ENCODE results near the gene RAB12. TPM values are rescaled to one million over a fixed set of nuclear protein-coding genes. Genes with fewer than 3 reads are reported as not detected.
A peak's percentile ranks its signal among the peaks of the same experiment; 100 is the strongest.

Gene RAB12
- total and polyA plus RNA-seq, 4 experiments from 2014 or later, result 0.11 to 20.8 (median 10.5) TPM

DNA sequence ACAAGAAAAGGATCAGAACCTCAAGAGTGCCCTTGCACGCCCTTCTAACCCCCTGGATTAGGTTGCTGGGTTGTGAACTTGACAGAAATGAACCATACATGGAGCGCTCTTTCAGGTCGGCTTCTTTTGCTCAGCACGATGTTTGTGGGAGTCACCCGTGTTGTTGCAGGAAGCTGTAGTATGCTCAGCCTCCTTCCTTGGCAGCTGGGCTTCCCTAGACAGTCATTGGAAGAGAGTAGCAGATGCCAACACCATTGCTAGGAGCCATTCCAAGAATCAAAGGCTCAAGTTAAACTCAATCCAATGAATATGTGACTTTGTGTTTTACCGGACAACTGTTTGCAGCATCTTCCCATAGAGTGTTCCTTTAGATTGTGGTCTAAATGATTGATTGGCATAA is 47.0 kb downstream of the RAB12 start:
- DNase-seq, result no peak
- H3K27ac ChIP-seq (ENCODE audit: low read depth, low read length), result no peak overlapping the region
- H3K27me3 ChIP-seq (ENCODE audit: insufficient read depth, low read length), result no peaks in the 10 kb centered on the region
- no peaks in the 10 kb centered on the region for H3K4me1 ChIP-seq (ENCODE audit: insufficient read depth, low read length)
- no peaks in the 10 kb centered on the region for H3K9me3 ChIP-seq (ENCODE audit: control insufficient read depth in 1 of 2, low read length in 2 of 2)
- POLR2A ChIA-PET (ENCODE audit: partially characterized antibody), result no interaction called here
- Mint-ChIP-seq H3K27ac (no peak overlapping the region), H3K4me1 (peaks cover 0 to 3% (median under 1%) of the 10 kb centered on the region in 4 donors), H3K27me3 (peaks cover 4 to 7% of the 10 kb centered on the region in 2 donors), H3K36me3 (no peaks in the 10 kb centered on the region), H3K4me3 (no peak overlapping the region), H3K9me3 (peaks cover 0 to under 1% (median 0%) of the 10 kb centered on the region in 8 donors)
- no peaks in the 10 kb centered on the region for H3K36me3 ChIP-seq (ENCODE audit: insufficient read depth, low read length)
- H3K4me3 ChIP-seq (ENCODE audit: low read length in 2 of 2), result no peak overlapping the region
- intact Hi-C loops (cut with micrococcal nuclease), result no loop called here
- CTCF ChIA-PET (ENCODE audit: partially characterized antibody), result interaction anchor here (0.7 to 5.7 kb wide), 4 partner anchors 31 to 944 kb away, joined by 3 to 65 read pairs (median 4); no protein-coding TSS in a partner anchor

DNA sequence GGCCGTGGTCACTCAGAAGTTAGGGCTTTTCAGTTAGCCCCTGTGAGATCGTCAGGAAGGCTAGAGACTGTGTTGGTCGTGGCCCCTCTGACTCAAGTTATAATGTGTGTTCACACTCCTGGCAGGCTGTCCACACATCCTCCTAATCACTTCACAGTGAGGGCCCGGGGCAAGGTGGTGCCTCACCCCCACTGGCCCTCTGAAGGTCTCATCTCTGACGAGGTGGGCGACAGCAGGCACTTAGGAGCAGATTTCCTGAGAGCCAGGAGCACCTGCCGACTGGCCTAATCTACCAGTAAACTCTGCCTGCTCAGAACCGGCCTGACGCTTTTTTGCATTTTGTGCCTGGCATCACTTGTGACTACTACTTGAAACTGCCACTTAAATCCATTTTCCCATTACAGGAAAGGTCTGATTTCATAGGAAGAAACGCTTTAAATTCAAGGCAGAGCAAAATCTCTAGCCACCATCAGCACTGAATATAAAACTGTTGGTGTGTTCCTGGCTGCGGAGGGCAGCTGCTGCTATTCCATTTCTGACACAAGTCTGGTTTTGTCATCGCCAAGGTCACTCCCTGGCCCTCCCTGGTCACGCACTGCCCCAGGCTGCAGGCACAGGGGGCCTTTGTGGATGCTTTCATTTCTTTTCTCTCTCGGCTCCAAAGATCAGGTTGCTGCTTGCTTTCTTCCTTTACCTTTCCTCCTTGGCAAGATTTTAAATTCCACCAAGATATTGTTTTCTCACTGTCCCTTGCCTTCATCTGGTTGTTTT is 48.0 kb downstream of the RAB12 start:
- H3K9me3 ChIP-seq (ENCODE audit: control insufficient read depth in 1 of 2, low read length in 2 of 2), result no peaks in the 10 kb centered on the region
- CTCF ChIA-PET (ENCODE audit: partially characterized antibody), result interaction anchor here (5.7 kb wide), 1 partner anchor 331 kb away, joined by 65 read pairs; no protein-coding TSS in a partner anchor
- no peaks in the 10 kb centered on the region for H3K4me1 ChIP-seq (ENCODE audit: insufficient read depth, low read length)
- no peak overlapping the region for H3K27ac ChIP-seq (ENCODE audit: low read depth, low read length)
- DNase-seq, result no peak
- Mint-ChIP-seq H3K4me3 (no peak overlapping the region), H3K9me3 (no peaks in the 10 kb centered on the region), H3K27me3 (peaks cover 4% of the 10 kb centered on the region in 2 donors), H3K4me1 (peaks cover 0 to 4% (median under 1%) of the 10 kb centered on the region in 4 donors), H3K27ac (no peak overlapping the region), H3K36me3 (no peaks in the 10 kb centered on the region)
- POLR2A ChIA-PET (ENCODE audit: partially characterized antibody), result no interaction called here
- H3K27me3 ChIP-seq (ENCODE audit: insufficient read depth, low read length), result peaks cover 4% of the 10 kb centered on the region
- H3K36me3 ChIP-seq (ENCODE audit: insufficient read depth, low read length), result no peaks in the 10 kb centered on the region
- no peak overlapping the region for H3K4me3 ChIP-seq (ENCODE audit: low read length in 2 of 2)
- intact Hi-C loops (cut with micrococcal nuclease), result no loop called here

DNA sequence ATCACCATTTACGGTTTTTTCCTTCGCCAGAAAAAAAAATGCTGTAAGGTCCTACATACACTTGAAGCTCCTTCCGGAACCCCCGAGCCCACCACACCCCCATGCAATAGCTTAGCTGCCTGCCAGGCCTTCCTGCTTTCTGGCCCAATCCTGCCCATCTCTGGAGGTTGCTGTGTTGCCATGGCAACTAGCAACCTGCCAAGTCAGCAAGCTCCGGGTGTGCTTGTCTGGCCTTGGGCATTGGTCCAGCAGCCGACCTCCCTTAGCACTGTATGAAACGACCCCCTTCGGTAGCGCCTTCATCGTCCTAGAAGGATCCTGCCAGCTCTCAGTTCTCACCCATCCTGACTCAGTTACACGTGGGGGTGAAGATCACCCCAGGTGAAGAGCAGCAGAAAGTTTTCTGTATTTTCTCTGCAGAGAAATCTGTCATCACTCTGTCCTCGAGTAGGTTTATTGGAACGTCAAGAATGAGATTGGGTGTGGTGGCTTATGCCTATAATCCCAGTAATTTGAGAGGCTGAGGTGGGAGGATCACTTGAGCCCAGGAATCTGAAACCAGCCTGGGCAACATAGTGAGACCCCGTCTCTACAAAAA is 48.7 kb downstream of the RAB12 start:
- peaks cover 4% of the 10 kb centered on the region for H3K27me3 ChIP-seq (ENCODE audit: insufficient read depth, low read length)
- no peak for DNase-seq
- H3K36me3 ChIP-seq (ENCODE audit: insufficient read depth, low read length), result no peaks in the 10 kb centered on the region
- H3K4me3 ChIP-seq (ENCODE audit: low read length in 2 of 2), result no peak overlapping the region
- ChIA-PET CTCF (ENCODE audit: partially characterized antibody) (interaction anchor here (3.0 kb wide), 1 partner anchor 330 kb away, joined by 10 read pairs; no protein-coding TSS in a partner anchor), POLR2A (ENCODE audit: partially characterized antibody) (no interaction called here)
- intact Hi-C loops (cut with micrococcal nuclease), result no loop called here
- H3K4me1 ChIP-seq (ENCODE audit: insufficient read depth, low read length), result no peaks in the 10 kb centered on the region
- Mint-ChIP-seq H3K36me3 (no peaks in the 10 kb centered on the region), H3K27ac (peak overlapping the region in 1 of 7 donors; percentile 39), H3K27me3 (peaks cover 4 to 5% of the 10 kb centered on the region in 2 donors), H3K4me1 (peaks cover 0 to 4% (median under 1%) of the 10 kb centered on the region in 4 donors), H3K4me3 (no peak overlapping the region), H3K9me3 (no peaks in the 10 kb centered on the region)
- no peaks in the 10 kb centered on the region for H3K9me3 ChIP-seq (ENCODE audit: control insufficient read depth in 1 of 2, low read length in 2 of 2)
- H3K27ac ChIP-seq (ENCODE audit: low read depth, low read length), result no peak overlapping the region

DNA sequence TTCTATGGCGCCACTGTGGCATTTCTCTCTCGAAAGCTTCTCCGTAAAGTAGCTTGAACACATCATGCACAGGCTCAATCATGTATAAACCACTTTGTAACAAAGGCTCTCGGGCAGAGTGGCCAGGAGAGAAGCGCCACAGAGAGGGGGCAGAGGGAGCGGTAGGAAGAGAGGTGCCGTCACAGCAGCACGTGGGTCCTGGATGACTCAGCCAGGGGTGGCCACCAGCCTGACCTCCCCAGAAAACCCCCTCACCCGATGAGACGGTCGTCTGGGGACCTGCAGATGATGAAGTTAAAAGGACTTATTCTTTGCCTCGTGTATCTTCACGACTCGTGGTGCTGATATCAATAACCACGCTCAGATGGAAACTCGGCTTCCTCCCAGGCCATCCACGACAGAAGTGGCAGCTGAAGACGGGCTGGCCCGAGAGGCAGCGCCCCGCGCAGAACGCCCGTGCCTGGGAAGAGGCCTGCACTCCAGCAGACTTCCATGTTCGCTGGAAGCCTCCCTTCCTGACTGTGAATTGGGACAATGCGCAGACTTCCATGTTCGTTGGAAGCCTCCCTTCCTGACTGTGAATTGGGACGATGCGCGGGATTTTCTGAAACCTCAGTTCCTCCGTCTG is 49.7 kb downstream of the RAB12 start:
- Mint-ChIP-seq H3K4me3 (no peak overlapping the region), H3K27me3 (peaks cover 4 to 7% of the 10 kb centered on the region in 2 donors), H3K27ac (no peak overlapping the region), H3K36me3 (no peaks in the 10 kb centered on the region), H3K4me1 (peaks cover 0 to 4% (median under 1%) of the 10 kb centered on the region in 4 donors), H3K9me3 (no peaks in the 10 kb centered on the region)
- no peak for DNase-seq
- H3K4me1 ChIP-seq (ENCODE audit: insufficient read depth, low read length), result no peaks in the 10 kb centered on the region
- H3K9me3 ChIP-seq (ENCODE audit: control insufficient read depth in 1 of 2, low read length in 2 of 2), result no peaks in the 10 kb centered on the region
- CTCF ChIA-PET (ENCODE audit: partially characterized antibody), result interaction anchor here (0.7 to 3.0 kb wide), 3 partner anchors 13 to 478 kb away, joined by 3 to 10 read pairs (median 5); no protein-coding TSS in a partner anchor
- peaks cover 4% of the 10 kb centered on the region for H3K27me3 ChIP-seq (ENCODE audit: insufficient read depth, low read length)
- H3K27ac ChIP-seq (ENCODE audit: low read depth, low read length), result no peak overlapping the region
- H3K36me3 ChIP-seq (ENCODE audit: insufficient read depth, low read length), result no peaks in the 10 kb centered on the region
- POLR2A ChIA-PET (ENCODE audit: partially characterized antibody), result no interaction called here
- intact Hi-C loops (cut with micrococcal nuclease), result no loop called here
- H3K4me3 ChIP-seq (ENCODE audit: low read length in 2 of 2), result no peak overlapping the region

DNA sequence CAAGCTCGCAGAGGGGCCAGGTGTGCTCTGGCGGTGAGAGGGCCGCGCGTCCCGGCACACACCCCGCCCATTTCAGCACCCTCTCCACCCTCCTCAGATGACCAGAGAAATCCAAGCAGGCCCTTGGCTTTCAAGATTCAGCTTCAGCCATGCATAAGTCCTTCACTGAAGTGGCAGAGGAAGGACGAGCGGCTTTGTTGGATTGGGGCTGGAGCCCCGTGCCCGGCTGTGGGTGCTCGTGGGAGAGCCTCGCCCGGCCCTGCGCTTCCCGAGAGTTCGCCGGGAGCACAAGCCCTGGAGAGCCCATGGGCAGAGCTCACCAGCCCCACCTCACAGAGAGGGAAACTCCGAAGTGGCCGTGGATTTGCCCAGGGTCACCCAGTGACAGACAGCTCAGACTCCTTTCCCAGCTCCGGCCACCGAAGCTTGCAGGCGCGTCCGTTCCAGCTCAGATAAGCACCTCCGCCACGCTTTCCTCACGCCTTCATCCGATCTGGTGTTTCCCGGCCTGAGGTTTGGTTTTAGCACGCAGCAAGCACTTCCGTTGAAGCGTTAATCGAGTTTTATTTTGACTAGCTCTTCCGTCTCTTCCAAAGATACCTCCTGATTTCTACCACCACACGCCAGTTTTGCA is 50.5 kb downstream of the RAB12 start:
- Histone ChIP-seq H3K4me3 (ENCODE audit: low read length in 2 of 2) (no peak overlapping the region), H3K36me3 (ENCODE audit: insufficient read depth, low read length) (no peaks in the 10 kb centered on the region), H3K4me1 (ENCODE audit: insufficient read depth, low read length) (no peaks in the 10 kb centered on the region), H3K9me3 (ENCODE audit: control insufficient read depth in 1 of 2, low read length in 2 of 2) (no peaks in the 10 kb centered on the region), H3K27me3 (ENCODE audit: insufficient read depth, low read length) (peaks cover 4% of the 10 kb centered on the region), H3K27ac (ENCODE audit: low read depth, low read length) (no peak overlapping the region)
- intact Hi-C loops (cut with micrococcal nuclease), result no loop called here
- H3K9me3 Mint-ChIP-seq, result no peaks in the 10 kb centered on the region
- POLR2A ChIA-PET (ENCODE audit: partially characterized antibody), result no interaction called here
- H3K27ac Mint-ChIP-seq, result no peak overlapping the region
- peaks cover 4 to 8% of the 10 kb centered on the region in 2 donors for H3K27me3 Mint-ChIP-seq
- H3K36me3 Mint-ChIP-seq, result no peaks in the 10 kb centered on the region
- H3K4me3 Mint-ChIP-seq, result no peak overlapping the region
- DNase-seq, result no peak
- H3K4me1 Mint-ChIP-seq, result peaks cover 0 to 4% (median under 1%) of the 10 kb centered on the region in 4 donors
- CTCF ChIA-PET (ENCODE audit: partially characterized antibody), result interaction anchor here (1.9 to 3.0 kb wide), 3 partner anchors 12 to 328 kb away, joined by 5 to 10 read pairs (median 5); no protein-coding TSS in a partner anchor

DNA sequence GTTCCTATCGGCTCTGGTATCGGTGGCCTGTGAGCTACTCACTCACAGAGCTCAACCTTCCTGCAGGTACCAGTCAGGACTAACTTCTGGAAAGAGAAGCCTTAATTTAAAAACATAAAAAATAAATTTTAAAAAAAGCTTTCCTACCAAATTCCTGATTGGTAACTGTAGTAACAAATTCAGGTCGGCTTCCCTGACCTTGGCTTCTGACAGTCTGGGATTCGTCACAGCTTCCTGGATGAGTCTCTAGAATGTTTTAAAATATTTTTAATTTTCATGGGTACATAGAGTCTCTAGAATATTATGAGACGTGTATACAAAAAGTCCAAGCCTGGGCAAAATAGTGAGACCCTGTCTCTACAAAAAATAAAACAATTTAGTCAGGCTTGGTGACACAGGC is 51.1 kb downstream of the RAB12 start:
- no peaks in the 10 kb centered on the region for H3K36me3 Mint-ChIP-seq
- H3K27me3 ChIP-seq (ENCODE audit: insufficient read depth, low read length), result peaks cover 4% of the 10 kb centered on the region

More for the DNA sequence above, 51.1 kb downstream of the RAB12 start:
- no peak overlapping the region for H3K27ac ChIP-seq (ENCODE audit: low read depth, low read length)
- CTCF ChIA-PET (ENCODE audit: partially characterized antibody), result interaction anchor here (1.4 to 3.0 kb wide), 4 partner anchors 12 to 328 kb away, joined by 3 to 10 read pairs (median 5); no protein-coding TSS in a partner anchor
- POLR2A ChIA-PET (ENCODE audit: partially characterized antibody), result no interaction called here
- peaks cover 0 to 7% (median under 1%) of the 10 kb centered on the region in 4 donors for H3K4me1 Mint-ChIP-seq
- DNase-seq, result no peak
- H3K4me3 Mint-ChIP-seq, result no peak overlapping the region
- no peaks in the 10 kb centered on the region for H3K36me3 ChIP-seq (ENCODE audit: insufficient read depth, low read length)
- H3K9me3 Mint-ChIP-seq, result no peaks in the 10 kb centered on the region
- no peak overlapping the region for H3K4me3 ChIP-seq (ENCODE audit: low read length in 2 of 2)
- intact Hi-C loops (cut with micrococcal nuclease), result no loop called here
- H3K4me1 ChIP-seq (ENCODE audit: insufficient read depth, low read length), result no peaks in the 10 kb centered on the region
- peaks cover 4 to 8% of the 10 kb centered on the region in 2 donors for H3K27me3 Mint-ChIP-seq
- no peak overlapping the region for H3K27ac Mint-ChIP-seq
- no peaks in the 10 kb centered on the region for H3K9me3 ChIP-seq (ENCODE audit: control insufficient read depth in 1 of 2, low read length in 2 of 2)

Data from CD4-positive, alpha-beta memory T cell (primary cell).